K562 (cell line): ENCODE measurements around the gene GATA6. TPM values are rescaled to one million over a fixed set of nuclear protein-coding genes. Genes with fewer than 3 reads are reported as not detected.

Experiments used
- ATAC-seq: fragments of 200-7000 bp; cut with Tn5 transposase; 3 replicates; pipeline ENCODE4 v1.9.1; 2020; ENCODE audit warnings: moderate library complexity
- BruUV-seq: library from RNA; stranded (reverse); fragments of 400-500 nt; replicated peaks from 2 replicates; lab custom pipeline; 2021; lab: Mats Ljungman, UMichigan
- CTCF ChIA-PET: fragments of 300-600 bp; formaldehyde crosslinking; extraction: SDS; loops from one replicate; lab custom pipeline; 2021; ENCODE audit warnings: low intra/inter-chr PET ratio; lab: Yijun Ruan, JAX
- POLR2A ChIA-PET: fragments of 300-600, 350-650 bp; sonication (Branson Sonifier 250); formaldehyde crosslinking; extraction: SDS; loops from one replicate; lab custom pipeline; 2021; ENCODE audit warnings: antibody characterized with exemption, inconsistent platforms; lab: Yijun Ruan, JAX
- DNase-seq, 4 experiments: peaks; one replicate each; pipeline versions ENCODE4 v3.0.0 to v3.0.0-alpha.2; 2011 to 2018; ENCODE audit warnings: low spot score in 3 of 4, mixed read lengths in 3 of 4; ENCODE audit errors: extremely low read depth in 1 of 4
- FAIRE-seq: peaks from 2 replicates; lab custom pipeline; 2011; peaks lifted over from hg19 to GRCh38; lab: Jason Lieb, UNC
- H2AFZ ChIP-seq: 2 replicates; pipeline ENCODE4 v1.6.0; 2011; ENCODE audit warnings: low read depth, low read length, control low read depth, inconsistent platforms
- H3K27ac ChIP-seq: fragments of 200-600 bp; 3 replicates; pipeline ENCODE4 v1.8.0; 2011; ENCODE audit warnings: low read depth, mild to moderate bottlenecking, control low read depth, inconsistent platforms, low read length, moderate library complexity, mixed read lengths; ENCODE audit errors: extremely low read depth
- H3K27me3 ChIP-seq, 2 experiments: fragments of 300-600 bp in 1 of 2; 2 replicates in 1 of 2; 3 replicates in 1 of 2; pipeline versions ENCODE4 v1.6.0 to v1.8.0; 2011; ENCODE audit warnings: inconsistent platforms in 2 of 2, low read length in 2 of 2, mild to moderate bottlenecking in 1 of 2, mixed read lengths in 1 of 2, moderate library complexity in 1 of 2; ENCODE audit not compliant: control insufficient read depth in 2 of 2, insufficient read depth in 2 of 2
- H3K36me3 ChIP-seq: fragments of 300-600 bp; 3 replicates; pipeline ENCODE4 v1.8.0; 2011; ENCODE audit warnings: mild to moderate bottlenecking, low read length, inconsistent platforms; ENCODE audit not compliant: control insufficient read depth, insufficient read depth
- H3K4me1 ChIP-seq, 2 experiments: fragments of 200-600 bp in 1 of 2; replicated peaks in 1 of 2; 2 replicates in 1 of 2; 3 replicates in 1 of 2; pipeline versions ENCODE4 v1.5.1 to v1.8.0; 2011; ENCODE audit warnings: inconsistent platforms in 2 of 2, low read length in 2 of 2, mild to moderate bottlenecking in 1 of 2, mixed read lengths in 1 of 2, moderate library complexity in 1 of 2; ENCODE audit not compliant: control insufficient read depth in 2 of 2, insufficient read depth in 2 of 2
- H3K4me2 ChIP-seq: 2 replicates; pipeline ENCODE4 v1.6.1; 2011; ENCODE audit warnings: low read length, control low read depth, inconsistent platforms, mixed read lengths; ENCODE audit not compliant: insufficient read depth
- H3K4me3 ChIP-seq: fragments of 200-600 bp; sonication (generic), shearing (Covaris generic); 2 replicates; pipeline ENCODE4 v1.5.1; 2016; ENCODE audit warnings: control low read depth, inconsistent platforms
- H3K79me2 ChIP-seq: fragments of 200-600 bp; 3 replicates; pipeline ENCODE4 v1.8.0; 2011; ENCODE audit warnings: low read length, inconsistent platforms; ENCODE audit not compliant: control insufficient read depth, insufficient read depth
- H3K9ac ChIP-seq, 2 experiments: 2 replicates each; pipeline versions ENCODE4 v1.6.0 to v1.6.1; 2011; ENCODE audit warnings: low read depth in 2 of 2, low read length in 2 of 2, control low read depth in 1 of 2, inconsistent platforms in 1 of 2, mild to moderate bottlenecking in 1 of 2, mixed read lengths in 1 of 2; ENCODE audit not compliant: insufficient read depth in 1 of 2
- H3K9me1 ChIP-seq: one replicate; pipeline ENCODE4 v1.6.0; 2011; ENCODE audit warnings: inconsistent platforms, mild to moderate bottlenecking, low read length, moderate library complexity; ENCODE audit not compliant: control insufficient read depth, insufficient read depth
- H3K9me3 ChIP-seq: replicated peaks from 2 replicates; pipeline ENCODE4 v1.5.1; 2011; ENCODE audit warnings: low read depth, low read length, inconsistent platforms; ENCODE audit not compliant: control insufficient read depth, insufficient read depth
- H4K20me1 ChIP-seq: replicated peaks from 2 replicates; pipeline ENCODE4 v1.6.1; 2011; ENCODE audit warnings: low read length, inconsistent platforms, mixed read lengths; ENCODE audit not compliant: control insufficient read depth, insufficient read depth
- ELF1 ChIP-seq: fragments of 200-800 bp; sonication (Bioruptor generic); IDR thresholded peaks from 2 replicates; pipeline ENCODE4 v1.6.1; 2016; ENCODE audit warnings: missing genetic modification characterization, missing compliant biosample characterization
- IFI16 ChIP-seq: fragments of 250-450 bp; sonication (Bioruptor Pico); IDR thresholded peaks from 2 replicates; pipeline ENCODE4 v2.1.2; 2022; ENCODE audit warnings: mild to moderate bottlenecking, inconsistent platforms
- MEF2D ChIP-seq: conservative IDR thresholded peaks from 2 replicates; pipeline ENCODE4 v1.6.1; 2016; ENCODE audit warnings: low read depth, missing genetic modification characterization, missing compliant biosample characterization
- NCOA2 ChIP-seq, 2 experiments: fragments of 450-650 bp; IDR thresholded peaks; 2 replicates each; pipeline ENCODE4 v1.6.1; 2018; ENCODE audit warnings: mild to moderate bottlenecking in 2 of 2, moderate library complexity in 1 of 2; ENCODE audit not compliant: partially characterized antibody in 2 of 2
- PTRF ChIP-seq: fragments of 450-650 bp; IDR thresholded peaks from 2 replicates; pipeline ENCODE4 v1.6.1; 2016; ENCODE audit warnings: mild to moderate bottlenecking, missing genetic modification characterization, missing compliant biosample characterization
- RBFOX2 ChIP-seq: fragments of 200-400 bp; formaldehyde crosslinking; IDR thresholded peaks from 2 replicates; pipeline ENCODE4 v1.6.1; 2017; ENCODE audit warnings: low read depth, mild to moderate bottlenecking, low read length, moderate library complexity
- RCOR1 ChIP-seq, 2 experiments: IDR thresholded peaks; 2 replicates each; pipeline ENCODE4 v1.6.1; 2012; ENCODE audit warnings: low read depth in 2 of 2, low read length in 2 of 2, borderline replicate concordance in 1 of 2, improper control_type of control experiment in 1 of 2
- TCF15 ChIP-seq: fragments of 250-450 bp; sonication (Bioruptor Pico); IDR thresholded peaks from 2 replicates; pipeline ENCODE4 v1.8.0; 2022; ENCODE audit warnings: moderate library complexity, mild to moderate bottlenecking, inconsistent platforms
- TCF7 ChIP-seq: sonication (generic); IDR thresholded peaks from 2 replicates; pipeline ENCODE4 v1.6.1; 2016; ENCODE audit warnings: antibody characterized with exemption, borderline replicate concordance
- XRCC3 ChIP-seq: fragments of 450-650 bp; IDR thresholded peaks from 2 replicates; pipeline ENCODE4 v1.6.1; 2017; ENCODE audit warnings: mild to moderate bottlenecking, moderate library complexity
- XRCC5 ChIP-seq: fragments of 200-400 bp; formaldehyde crosslinking; IDR thresholded peaks from 2 replicates; pipeline ENCODE4 v1.6.1; 2017; ENCODE audit warnings: low read depth, mild to moderate bottlenecking, low read length
- ZBTB9 ChIP-seq: fragments of 450-650 bp; formaldehyde crosslinking; IDR thresholded peaks from 2 replicates; pipeline ENCODE4 v1.4.0; 2020; ENCODE audit warnings: mild to moderate bottlenecking, moderate library complexity
- ZKSCAN1 ChIP-seq: fragments of 150-350 bp; IDR thresholded peaks from 2 replicates; pipeline ENCODE4 v1.6.1; 2016; ENCODE audit warnings: low read depth, low read length
- ZKSCAN3 ChIP-seq: fragments of 250-450 bp; sonication (Bioruptor Pico); IDR thresholded peaks from 2 replicates; pipeline ENCODE4 v1.4.0; 2020
- ZNF280A ChIP-seq: fragments of 450-650 bp; IDR thresholded peaks from 2 replicates; pipeline ENCODE4 v1.6.1; 2018; ENCODE audit warnings: mild to moderate bottlenecking, low read depth; ENCODE audit not compliant: partially characterized antibody
- ZNF511 ChIP-seq: sonication (generic); formaldehyde crosslinking; IDR thresholded peaks from 2 replicates; pipeline ENCODE4 v1.8.0; 2022; ENCODE audit warnings: mild to moderate bottlenecking, missing genetic modification reagents
- ZNF764 ChIP-seq: fragments of 250-450 bp; sonication (Bioruptor Pico); IDR thresholded peaks from 2 replicates; pipeline ENCODE4 v1.4.0; 2020; ENCODE audit warnings: low read depth, mild to moderate bottlenecking, moderate library complexity
- WGBS: fragments of 100-300 bp; shearing (Covaris generic); methylation state at CpG from one replicate; pipeline ENCODE4 v1.1.6; 2016; ENCODE audit warnings: low coverage, mixed read lengths; ENCODE audit not compliant: insufficient coverage; ENCODE audit errors: missing lambda C conversion rate; 5-methylcytosine and 5-hydroxymethylcytosine counted together
- in situ Hi-C: fragments of 300-500 bp; cut with MboI; formaldehyde crosslinking; loops from 4 replicates; pipeline ENCODE4 v1.15.0; 2018; ENCODE audit warnings: inconsistent platforms, mixed read lengths
- intact Hi-C: fragments of 100-400 bp; cut with micrococcal nuclease; formaldehyde crosslinking; loops from 2 replicates; pipeline ENCODE4 v1.14.2; 2022
- polyA plus RNA-seq, 8 experiments: library from polyadenylated mRNA; depleted of rRNA in 4 of 8; stranded (reverse) in 5 of 8; unstranded in 3 of 8; fragments of >200 nt; fragmentation: Nextera tagmentation in 2 of 8; fragmentation: Illumina TruSeq in 1 of 8; extraction: Ambion mirVana in 2 of 8; extraction: Trizol in 1 of 8; gene quantifications; 2 replicates each; pipeline versions ENCODE4 v1.2.1 to v1.2.3, GENCODE V29; 2011 to 2014; ENCODE audit warnings: inconsistent platforms in 1 of 8, missing spikeins in 1 of 8
- total RNA-seq, 7 experiments: library from RNA; depleted of rRNA in 6 of 7; stranded (reverse); fragments of >200 nt in 6 of 7; fragmentation: Illumina TruSeq in 2 of 7; extraction: Trizol in 2 of 7; gene quantifications; 2 replicates each; pipeline versions ENCODE4 v1.2.1 to v1.2.3, GENCODE V29; 2011 to 2021; ENCODE audit warnings: low replicate concordance in 1 of 7

GATA6 gene
- total and polyA plus RNA-seq, 9 of the 15 experiments (the other 6 are each of a cell fraction or from before 2014, with no cell fraction given) = 0.01 to 0.24 (median 0.16) TPM; not detected in 5

GRCh38 chr18:22191923-22192322, 22.5 kb downstream of the GATA6 start (continued):
- TF ChIP-seq PTRF (tag) = no peak
- no peak for TF ChIP-seq RCOR1 (IDR thresholded peaks at IDR 0.05; ENCODE audit: borderline replicate concordance in 1 of 2, low read depth in 2 of 2, low read length in 2 of 2)
- TF ChIP-seq ZKSCAN1 = no peak
- no peak for TF ChIP-seq ZNF764 (CRISPR knock-in tag)
- no peak for TF ChIP-seq ZKSCAN3 (CRISPR knock-in tag)
- TF ChIP-seq NCOA2 (IDR thresholded peaks at IDR 0.05; ENCODE audit: partially characterized antibody in 2 of 2) = no peak
- TF ChIP-seq MEF2D (tag) = no peak
- no peak for TF ChIP-seq ZBTB9 (CRISPR knock-in tag)
- TF ChIP-seq, all 486 proteins: peak for 0

GRCh38 chr18:22193466-22193865, 24.1 kb downstream of the GATA6 start:
- peaks cover 9 to 23% of the 10 kb centered on the region in 2 experiments; a peak in 4 of 5 replicates for H3K4me1 ChIP-seq
- FAIRE-seq = no peak
- ChIA-PET CTCF (no interaction called here), POLR2A (interaction anchor here (0.8 to 1.3 kb wide), 3 partner anchors 12 to 188 kb away, joined by 3 to 7 read pairs (median 4); no protein-coding TSS in a partner anchor)
- H3K9ac ChIP-seq = peak overlapping the region in 1 of 2 experiments; percentile 55; a peak in 2 of 4 replicates
- peak overlapping the region; percentile 99 for H2AFZ ChIP-seq
- intact Hi-C loops (no loop called here), in situ Hi-C loops (no loop called here)
- no TSS peak for BruUV-seq
- H3K9me1 ChIP-seq = no peaks in the 10 kb centered on the region
- H3K27ac ChIP-seq = peak overlapping the region; percentile 84
- peak in 1 of 4 experiments; percentile 23 for DNase-seq
- WGBS = 66% methylated on average over 9 of the region's 9 CpGs
- no peaks in the 10 kb centered on the region for H3K9me3 ChIP-seq
- no peak overlapping the region for H3K4me3 ChIP-seq
- no peaks in the 10 kb centered on the region for H3K79me2 ChIP-seq
- no peaks in the 10 kb centered on the region for H3K27me3 ChIP-seq
- ATAC-seq = peak; percentile 14; the same call in 2 of the 3 replicates
- H3K36me3 ChIP-seq = no peaks in the 10 kb centered on the region
- peak overlapping the region; percentile 82 for H3K4me2 ChIP-seq
- H4K20me1 ChIP-seq = no peaks in the 10 kb centered on the region
- TF ChIP-seq ZNF764 (CRISPR knock-in tag) (no peak), TCF15 (CRISPR knock-in tag) (no peak), XRCC5 (0 out of 2 replicates have a peak, but pooled peaks have one; percentile 0), RBFOX2 (no peak), IFI16 (CRISPR knock-in tag) (no peak), TCF7 (no peak), ZNF511 (no peak), ZNF280A (no peak), ELF1 (tag) (no peak), XRCC3 (0 out of 2 replicates have a peak, but pooled peaks have one; percentile 37)
